ENCODE data around the gene AP2A1.

GRCh38 chr19:49832556-49832955 lies 65.8 kb downstream of the AP2A1 start:
- TF ChIP-seq, protein P1, sequence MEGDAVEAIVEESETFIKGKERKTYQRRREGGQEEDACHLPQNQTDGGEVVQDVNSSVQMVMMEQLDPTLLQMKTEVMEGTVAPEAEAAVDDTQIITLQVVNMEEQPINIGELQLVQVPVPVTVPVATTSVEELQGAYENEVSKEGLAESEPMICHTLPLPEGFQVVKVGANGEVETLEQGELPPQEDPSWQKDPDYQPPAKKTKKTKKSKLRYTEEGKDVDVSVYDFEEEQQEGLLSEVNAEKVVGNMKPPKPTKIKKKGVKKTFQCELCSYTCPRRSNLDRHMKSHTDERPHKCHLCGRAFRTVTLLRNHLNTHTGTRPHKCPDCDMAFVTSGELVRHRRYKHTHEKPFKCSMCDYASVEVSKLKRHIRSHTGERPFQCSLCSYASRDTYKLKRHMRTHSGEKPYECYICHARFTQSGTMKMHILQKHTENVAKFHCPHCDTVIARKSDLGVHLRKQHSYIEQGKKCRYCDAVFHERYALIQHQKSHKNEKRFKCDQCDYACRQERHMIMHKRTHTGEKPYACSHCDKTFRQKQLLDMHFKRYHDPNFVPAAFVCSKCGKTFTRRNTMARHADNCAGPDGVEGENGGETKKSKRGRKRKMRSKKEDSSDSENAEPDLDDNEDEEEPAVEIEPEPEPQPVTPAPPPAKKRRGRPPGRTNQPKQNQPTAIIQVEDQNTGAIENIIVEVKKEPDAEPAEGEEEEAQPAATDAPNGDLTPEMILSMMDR (IDR thresholded peaks at IDR 0.05; ENCODE audit: insufficient read depth, low read length, poor library complexity, severe bottlenecking) = no peak
- no peak for TF ChIP-seq EZH2phosphoT487 (conservative IDR thresholded peaks at IDR 0.05; ENCODE audit: low read length)

Data from SU-DHL-6 (cell line).